Breast epithelium (tissue), 3 donors: ENCODE data around the gene MFAP3L.
"Not testable (repeated sequence)": the region's sequence is repeated elsewhere in the genome, so short reads cannot be mapped to it uniquely, and the experiment has no call there.

Source experiments
- CTCF ChIP-seq, 3 donors: fragments of 450-650 bp; IDR thresholded peaks; one replicate each; pipeline ENCODE4 v1.5.1; 2016 to 2017; ENCODE audit warnings: antibody characterized with exemption in 3 of 3, mild to moderate bottlenecking in 3 of 3, moderate library complexity in 3 of 3
- POLR2A ChIP-seq: fragments of 450-650 bp; IDR thresholded peaks from one replicate; pipeline ENCODE4 v1.6.1; 2016; ENCODE audit warnings: antibody characterized with exemption, mild to moderate bottlenecking, moderate library complexity
- POLR2AphosphoS5 ChIP-seq, 3 donors: sonication (generic); formaldehyde crosslinking; IDR thresholded peaks; one replicate each; pipeline ENCODE4 v1.6.1; 2017; ENCODE audit warnings: antibody characterized with exemption in 3 of 3

DNA sequence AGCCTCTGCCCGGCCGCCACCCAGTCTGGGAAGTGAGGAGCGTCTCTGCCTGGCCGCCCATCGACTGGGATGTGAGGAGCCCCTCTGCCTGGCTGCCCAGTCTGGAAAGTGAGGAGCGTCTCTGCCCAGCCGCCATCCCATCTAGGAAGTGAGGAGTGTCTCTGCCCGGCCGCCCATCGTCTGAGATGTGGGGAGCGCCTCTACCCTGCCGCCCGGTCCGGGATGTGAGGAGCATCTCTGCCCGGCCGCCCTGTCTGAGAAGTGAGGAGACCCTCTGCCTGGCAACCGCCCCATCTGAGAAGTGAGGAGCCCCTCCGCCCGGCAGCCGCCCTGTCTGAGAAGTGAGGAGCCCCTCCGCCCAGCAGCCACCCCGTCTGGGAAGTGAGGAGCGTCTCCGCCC is 20.0 kb upstream of the MFAP3L start:
- TF ChIP-seq CTCF (IDR thresholded peaks at IDR 0.05); POLR2AphosphoS5 (IDR thresholded peaks at IDR 0.05); POLR2A: not testable (repeated sequence)
